SJSA1 (cell line): ENCODE results near the gene NFIC. TPM values are rescaled to one million over a fixed set of nuclear protein-coding genes. Genes with fewer than 3 reads are reported as not detected.
"Not testable (repeated sequence)": the region's sequence is repeated elsewhere in the genome, so short reads cannot be mapped to it uniquely, and the experiment has no call there.

Source experiments
- DNase-seq, 2 experiments: peaks; one replicate each; pipeline ENCODE4 v3.0.0-alpha.2; 2015 to 2020; ENCODE audit warnings: low spot score in 2 of 2, low read depth in 1 of 2
- H3K27ac ChIP-seq: fragments of 250-450 bp; sonication (Bioruptor Pico); 2 replicates; pipeline ENCODE4 v1.5.1; 2020; ENCODE audit warnings: mild to moderate bottlenecking, moderate library complexity
- H3K27me3 ChIP-seq: fragments of 250-450 bp; sonication (Bioruptor Pico); replicated peaks from 2 replicates; pipeline ENCODE4 v1.5.1; 2020; ENCODE audit warnings: mild to moderate bottlenecking, moderate library complexity
- H3K36me3 ChIP-seq: fragments of 250-450 bp; sonication (Bioruptor Pico); 2 replicates; pipeline ENCODE4 v1.5.1; 2020; ENCODE audit warnings: mild to moderate bottlenecking
- H3K4me1 ChIP-seq: fragments of 250-450 bp; sonication (Bioruptor Pico); replicated peaks from 2 replicates; pipeline ENCODE4 v1.6.1; 2021; ENCODE audit warnings: mild to moderate bottlenecking
- H3K4me3 ChIP-seq: fragments of 250-450 bp; sonication (Bioruptor Pico); 2 replicates; pipeline ENCODE4 v1.5.1; 2020; ENCODE audit warnings: mild to moderate bottlenecking
- H3K9me3 ChIP-seq: fragments of 250-450 bp; sonication (Bioruptor Pico); replicated peaks from 2 replicates; pipeline ENCODE4 v1.5.1; 2020; ENCODE audit warnings: mild to moderate bottlenecking
- total RNA-seq: library from RNA; depleted of rRNA; stranded (reverse); fragments of >200 nt; shearing (Covaris generic); gene quantifications from 2 replicates; pipeline ENCODE4 v1.2.3, GENCODE V29; 2014

NFIC gene
- total RNA-seq, 1 experiment from 2014 or later, result 27.6 TPM

DNA sequence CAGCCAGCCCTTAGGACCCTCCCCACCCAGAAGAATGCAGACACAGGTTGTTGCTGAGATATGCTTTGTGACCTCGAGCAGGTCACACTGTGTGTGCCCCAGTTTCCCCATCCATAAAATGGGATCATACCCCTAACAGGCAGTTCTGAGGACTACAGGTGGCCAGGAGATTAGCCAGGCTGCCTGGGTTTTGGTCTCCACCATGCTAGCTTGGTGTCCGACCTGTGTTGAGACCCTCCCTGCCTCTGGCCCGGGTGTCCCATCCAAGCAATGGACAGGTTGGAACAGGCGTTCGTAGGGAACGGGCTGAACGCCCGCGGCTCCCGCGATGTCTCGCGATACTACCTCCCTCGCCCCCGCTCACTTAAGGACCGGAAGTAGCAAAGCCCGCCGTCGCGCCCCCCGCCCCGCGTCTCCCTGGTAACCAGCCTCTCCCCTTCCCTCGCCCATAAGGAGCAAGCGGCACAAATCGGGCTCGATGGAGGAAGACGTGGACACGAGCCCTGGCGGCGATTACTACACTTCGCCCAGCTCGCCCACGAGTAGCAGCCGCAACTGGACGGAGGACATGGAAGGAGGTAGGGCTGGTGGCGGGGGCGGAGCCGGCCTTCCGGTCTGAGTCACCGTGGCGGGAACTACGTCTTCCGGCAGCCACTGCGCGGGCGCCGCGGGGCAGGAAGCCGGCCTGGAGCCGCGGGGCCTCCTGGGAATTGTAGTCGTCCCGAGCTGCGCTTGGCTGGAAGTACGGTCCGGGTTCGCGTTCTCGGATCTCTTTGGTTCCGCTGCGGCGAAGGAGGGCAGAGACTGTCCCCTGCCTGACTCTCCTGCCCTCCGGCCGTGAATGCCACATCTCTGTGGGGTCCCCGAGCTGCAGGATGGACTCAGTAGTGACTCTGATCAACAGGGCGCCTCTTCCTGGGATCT is 68.5 kb downstream of the NFIC start:
- peak; percentile 97 for DNase-seq
- Histone ChIP-seq H3K27me3 (no peaks in the 10 kb centered on the region), H3K27ac (peak overlapping the region; percentile 81), H3K36me3 (peaks cover 80% of the 10 kb centered on the region), H3K4me1 (peaks cover 10% of the 10 kb centered on the region), H3K4me3 (peak overlapping the region; percentile 40), H3K9me3 (no peaks in the 10 kb centered on the region)

- peaks cover 4% of the 10 kb centered on the region; the same call in 1 of the 2 replicates for H3K4me1 ChIP-seq
- H3K4me3 ChIP-seq, result no peak overlapping the region
- no peaks in the 10 kb centered on the region for H3K9me3 ChIP-seq
- peak in 1 of 2 experiments; percentile 58 for DNase-seq
- no peak overlapping the region for H3K27ac ChIP-seq
- H3K27me3 ChIP-seq, result no peaks in the 10 kb centered on the region
- H3K36me3 ChIP-seq, result peaks cover 84% of the 10 kb centered on the region
Observed at GRCh38 chr19:3440082-3440481, 73.7 kb downstream of the NFIC start.

GRCh38 chr19:3441089-3441985 is 75.0 kb downstream of the NFIC start:
- no peaks in the 10 kb centered on the region for H3K27me3 ChIP-seq
- H3K36me3 ChIP-seq, result peaks cover 84% of the 10 kb centered on the region
- no peaks in the 10 kb centered on the region for H3K4me1 ChIP-seq
- no peak overlapping the region for H3K27ac ChIP-seq
- DNase-seq, result peak in 1 of 2 experiments; percentile 42
- H3K9me3 ChIP-seq, result no peaks in the 10 kb centered on the region
- no peak overlapping the region for H3K4me3 ChIP-seq

DNA sequence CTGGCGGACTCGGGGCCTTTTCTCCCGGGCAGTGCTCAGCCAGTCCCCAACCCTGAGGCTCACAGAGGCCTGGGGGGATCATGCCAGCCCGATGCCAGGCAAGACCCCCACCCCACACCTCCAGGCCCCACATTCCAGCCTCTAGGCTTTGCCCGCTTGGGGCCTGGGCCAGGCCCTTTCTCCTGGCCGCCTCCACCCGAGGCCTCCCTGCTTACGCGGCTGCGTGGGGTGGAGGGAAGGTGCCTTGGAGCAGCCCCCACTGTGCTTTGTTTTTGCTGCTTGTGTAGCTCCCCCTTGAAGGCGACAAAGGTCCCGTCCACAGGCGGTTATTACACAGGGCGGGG is 75.6 kb downstream of the NFIC start:
- Histone ChIP-seq H3K36me3 (peaks cover 84% of the 10 kb centered on the region), H3K27ac (no peak overlapping the region), H3K9me3 (no peaks in the 10 kb centered on the region), H3K27me3 (no peaks in the 10 kb centered on the region), H3K4me3 (no peak overlapping the region), H3K4me1 (no peaks in the 10 kb centered on the region)
- no peak for DNase-seq

GRCh38 chr19:3442487-3443071 is 76.2 kb downstream of the NFIC start:
- no peaks in the 10 kb centered on the region for H3K27me3 ChIP-seq
- peaks cover 83% of the 10 kb centered on the region for H3K36me3 ChIP-seq
- H3K4me1 ChIP-seq, result no peaks in the 10 kb centered on the region
- H3K9me3 ChIP-seq, result no peaks in the 10 kb centered on the region
- H3K4me3 ChIP-seq, result no peak overlapping the region
- peak in 1 of 2 experiments; percentile 41 for DNase-seq
- no peak overlapping the region for H3K27ac ChIP-seq

DNA sequence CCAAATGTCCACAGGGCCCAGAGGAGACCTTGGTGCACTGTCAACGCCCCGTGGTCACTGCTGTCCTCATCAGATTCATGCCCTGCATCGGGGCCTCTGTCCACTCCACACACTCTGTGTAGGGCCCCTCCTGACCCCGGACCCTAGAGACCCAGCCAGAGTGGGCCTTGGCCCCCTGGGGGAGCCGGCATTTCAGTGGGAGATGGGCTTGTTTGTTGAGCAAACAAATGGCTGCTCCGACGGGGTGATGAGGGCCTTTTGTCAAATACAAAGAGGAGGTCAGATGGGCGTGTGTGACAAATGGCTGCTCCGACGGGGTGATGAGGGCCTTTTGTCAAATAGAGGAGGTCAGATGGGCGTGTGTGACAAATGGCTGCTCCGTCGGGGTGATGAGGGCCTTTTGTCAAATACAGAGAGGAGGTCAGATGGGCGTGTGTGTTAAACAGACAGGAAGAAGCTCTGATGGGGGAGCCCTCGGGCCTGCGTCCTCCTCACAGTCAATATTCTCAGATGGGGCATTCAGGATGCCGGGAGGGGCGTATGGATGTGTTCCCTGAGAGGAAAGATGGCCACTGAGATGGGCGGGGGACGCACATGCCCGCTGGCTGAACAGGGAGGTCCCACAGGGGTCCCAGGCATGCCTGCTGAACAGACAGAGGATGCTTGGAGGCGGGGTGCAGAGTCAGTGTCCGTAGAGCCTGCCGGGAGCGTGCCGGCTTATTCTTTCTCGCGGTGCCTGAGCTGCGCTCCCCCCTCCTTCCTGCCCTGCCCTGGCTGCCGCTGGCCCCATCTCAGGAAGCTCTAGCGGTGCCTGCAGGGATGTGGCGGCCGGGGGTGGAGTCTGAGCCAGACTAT is 77.7 kb downstream of the NFIC start:
- Histone ChIP-seq H3K9me3 (no peaks in the 10 kb centered on the region), H3K4me1 (no peaks in the 10 kb centered on the region), H3K4me3 (no peak overlapping the region), H3K27me3 (no peaks in the 10 kb centered on the region), H3K27ac (no peak overlapping the region), H3K36me3 (peaks cover 86% of the 10 kb centered on the region)
- DNase-seq, result no peak

DNA sequence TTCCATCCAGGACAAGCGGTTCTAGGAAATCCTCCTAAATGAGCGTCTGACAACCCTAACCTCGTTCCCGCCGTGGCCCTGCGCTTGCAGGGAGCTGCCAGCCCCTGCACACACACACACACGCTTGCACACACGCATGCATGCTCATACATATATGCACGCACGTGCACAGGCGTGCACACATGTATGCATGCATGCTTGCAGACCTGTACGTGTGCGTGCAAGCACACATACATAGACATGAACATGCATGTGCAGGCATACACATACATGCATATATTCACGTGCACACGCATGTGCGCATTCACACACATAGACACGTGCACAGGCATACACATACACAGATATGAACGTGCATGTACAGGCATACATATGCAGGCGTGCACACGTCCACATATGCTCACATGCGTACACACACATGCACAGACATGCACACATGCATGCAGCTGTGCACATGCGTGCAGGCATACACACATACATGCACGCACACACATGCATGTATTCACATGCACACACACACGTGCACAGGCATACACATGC is 78.4 kb downstream of the NFIC start:
- H3K27ac ChIP-seq, result no peak overlapping the region
- H3K4me1 ChIP-seq, result no peaks in the 10 kb centered on the region
- no peak overlapping the region for H3K4me3 ChIP-seq
- peaks cover 89% of the 10 kb centered on the region for H3K36me3 ChIP-seq
- no peak for DNase-seq
- H3K9me3 ChIP-seq, result no peaks in the 10 kb centered on the region
- no peaks in the 10 kb centered on the region for H3K27me3 ChIP-seq

DNA sequence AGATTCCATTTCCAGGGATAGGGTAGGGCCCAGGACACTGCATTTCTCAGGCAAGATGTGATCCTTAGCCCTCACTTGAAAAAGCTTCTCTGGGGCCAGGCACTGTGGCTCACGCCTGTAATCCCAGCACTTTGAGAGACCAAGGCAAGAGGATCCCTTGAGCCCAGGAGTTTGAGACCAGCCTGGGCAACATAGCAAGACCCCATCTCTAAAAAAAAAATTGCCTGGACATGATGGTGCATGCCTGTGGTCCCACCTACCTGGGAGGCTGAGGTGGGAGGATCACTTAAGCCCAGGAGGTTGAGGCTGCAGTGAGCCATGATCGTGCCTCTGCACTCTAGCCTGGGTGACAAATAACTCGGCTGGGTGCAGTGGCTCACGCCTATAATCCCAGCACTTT is 80.3 kb downstream of the NFIC start:
- DNase-seq, H3K4me3 ChIP-seq, H3K27me3 ChIP-seq, H3K4me1 ChIP-seq, H3K9me3 ChIP-seq, H3K27ac ChIP-seq: not testable (repeated sequence)
- H3K36me3 ChIP-seq, result peaks cover 84% of the 10 kb centered on the region

- Histone ChIP-seq H3K27ac (no peak overlapping the region), H3K4me1 (peaks cover 8% of the 10 kb centered on the region), H3K27me3 (no peaks in the 10 kb centered on the region), H3K4me3 (no peak overlapping the region), H3K36me3 (peaks cover 87% of the 10 kb centered on the region), H3K9me3 (no peaks in the 10 kb centered on the region)
- DNase-seq, result no peak
Observed at GRCh38 chr19:3448616-3449334, 82.4 kb downstream of the NFIC start.

DNA sequence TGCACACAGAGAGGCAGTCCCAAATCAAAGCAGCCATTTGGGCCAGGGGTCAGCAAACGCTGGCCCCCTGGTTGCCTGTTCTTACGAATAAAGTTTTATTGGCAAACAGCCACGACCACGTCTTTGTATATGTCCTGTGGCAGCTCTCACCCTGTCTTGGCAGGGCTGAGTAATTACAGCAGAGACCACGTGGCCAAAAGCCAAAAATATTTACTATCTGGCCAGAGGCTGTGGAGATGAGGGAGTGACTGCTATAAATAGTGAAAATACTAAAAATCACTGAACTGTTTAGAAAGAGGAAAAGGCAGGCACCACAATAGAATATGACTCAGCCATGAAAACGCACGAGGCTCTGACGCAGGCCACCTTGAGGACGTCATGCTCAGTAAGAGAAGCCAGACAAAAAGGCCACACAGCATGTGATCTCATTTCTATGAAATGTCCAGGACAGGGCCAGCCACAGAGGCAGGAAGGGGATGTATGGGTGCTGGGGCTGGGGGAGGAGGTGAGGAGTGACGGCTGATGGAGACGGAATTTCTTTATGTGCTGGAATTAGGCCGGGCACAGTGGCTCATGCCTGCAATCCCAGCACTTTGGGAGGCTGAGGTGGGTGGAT is 84.5 kb downstream of the NFIC start:
- peaks cover 8% of the 10 kb centered on the region for H3K4me1 ChIP-seq
- DNase-seq, result peak; percentile 97 to 99
- H3K27ac ChIP-seq, result peak overlapping the region; percentile 72
- H3K27me3 ChIP-seq, result no peaks in the 10 kb centered on the region
- no peaks in the 10 kb centered on the region for H3K9me3 ChIP-seq
- H3K36me3 ChIP-seq, result peaks cover 85% of the 10 kb centered on the region
- H3K4me3 ChIP-seq, result no peak overlapping the region

DNA sequence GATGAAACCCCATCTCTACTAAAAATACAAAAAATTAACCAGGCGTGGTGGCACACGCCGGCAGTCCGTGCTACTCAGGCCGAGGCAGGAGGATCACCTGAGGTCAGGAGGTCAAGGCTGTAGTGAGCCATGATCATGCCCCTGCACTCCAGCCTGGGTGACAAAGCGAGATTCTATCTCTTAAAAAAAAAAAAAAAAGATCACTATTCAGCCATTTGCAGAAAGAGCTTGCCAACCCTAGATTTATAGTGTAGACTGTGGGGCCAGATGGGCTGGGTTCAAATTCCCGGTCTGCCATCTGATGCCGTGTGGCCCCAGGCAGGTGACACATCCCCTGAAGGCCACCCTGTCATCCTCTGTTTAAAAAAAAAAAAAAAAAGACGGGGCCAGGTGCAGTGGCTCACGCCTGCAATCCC is 85.1 kb downstream of the NFIC start:
- DNase-seq, result no peak
- no peaks in the 10 kb centered on the region for H3K27me3 ChIP-seq
- peak overlapping the region; percentile 72 for H3K27ac ChIP-seq
- no peaks in the 10 kb centered on the region for H3K9me3 ChIP-seq
- peaks cover 8% of the 10 kb centered on the region for H3K4me1 ChIP-seq
- no peak overlapping the region for H3K4me3 ChIP-seq
- peaks cover 84% of the 10 kb centered on the region for H3K36me3 ChIP-seq
